ENCODE data around the gene CDO1.

The CDO1 gene

GRCh38 chr5:115778417-115778816, 38.0 kb downstream of the CDO1 start:
- no peak for DNase-seq

GRCh38 chr5:115776989-115777388, 39.5 kb downstream of the CDO1 start:
- DNase-seq: no peak

GRCh38 chr5:115775999-115776398, 40.5 kb downstream of the CDO1 start:
- DNase-seq: no peak

DNA sequence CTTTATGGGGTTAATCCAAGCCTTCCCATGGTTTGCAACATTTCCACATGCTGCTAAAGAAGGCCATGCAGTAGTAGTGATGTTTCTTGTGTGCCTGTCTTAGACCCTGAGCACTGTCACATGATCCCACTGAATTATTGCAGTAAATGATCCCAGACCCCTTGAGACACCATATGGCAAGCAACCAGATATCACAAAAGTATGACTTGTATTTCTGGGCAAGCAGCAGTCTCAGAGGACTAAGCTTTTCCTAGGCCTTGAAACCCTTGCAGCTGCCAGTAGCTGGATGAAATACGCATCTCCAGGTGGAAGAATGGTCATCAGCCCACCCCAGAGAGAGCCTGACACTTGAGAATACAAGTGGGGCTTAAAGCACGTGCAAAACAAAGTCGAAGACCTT, 41.8 kb downstream of the CDO1 start:
- DNase-seq: no peak

GRCh38 chr5:115772731-115773475, 43.6 kb downstream of the CDO1 start:
- DNase-seq: no peak

GRCh38 chr5:115770466-115770865, 46.0 kb downstream of the CDO1 start:
- DNase-seq: no peak

DNA sequence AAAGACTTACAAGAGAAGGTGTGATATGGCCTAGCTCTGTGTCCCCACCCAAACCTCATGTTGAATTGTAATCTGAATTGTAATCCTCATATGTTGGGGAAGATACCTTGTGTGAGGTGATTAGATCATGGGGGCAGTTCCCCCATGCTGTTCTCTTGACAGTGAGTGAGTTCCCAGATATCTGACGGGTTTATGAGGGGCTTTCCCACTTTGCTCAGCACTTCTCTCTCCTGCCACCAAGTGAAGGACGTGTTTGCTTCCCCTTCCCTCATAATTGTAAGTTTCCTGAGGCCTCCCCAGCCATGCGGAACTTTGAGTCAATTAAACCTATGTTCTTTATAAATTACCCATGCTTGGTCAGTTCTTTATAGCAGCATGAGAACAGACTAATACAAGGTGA, 49.0 kb downstream of the CDO1 start:
- no peak for DNase-seq

DNA sequence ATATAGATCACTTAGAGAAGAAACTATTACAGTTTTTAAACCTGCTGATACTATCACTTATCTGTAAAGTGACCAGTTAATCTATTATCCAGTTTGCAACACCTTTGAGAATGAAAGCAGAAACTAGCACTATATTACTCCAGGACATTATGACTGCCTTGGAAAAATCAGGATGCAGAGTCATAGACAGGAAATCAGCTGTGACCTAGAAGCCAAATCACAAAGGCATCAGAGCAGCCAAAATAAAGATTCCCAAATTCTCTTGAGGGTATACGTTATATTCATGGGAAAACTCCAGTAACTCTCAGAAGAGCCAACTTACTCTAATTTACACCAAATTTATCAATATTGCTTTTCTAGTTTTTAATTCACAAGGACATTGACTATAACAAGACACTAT, 49.9 kb downstream of the CDO1 start:
- no peak for DNase-seq

DNA sequence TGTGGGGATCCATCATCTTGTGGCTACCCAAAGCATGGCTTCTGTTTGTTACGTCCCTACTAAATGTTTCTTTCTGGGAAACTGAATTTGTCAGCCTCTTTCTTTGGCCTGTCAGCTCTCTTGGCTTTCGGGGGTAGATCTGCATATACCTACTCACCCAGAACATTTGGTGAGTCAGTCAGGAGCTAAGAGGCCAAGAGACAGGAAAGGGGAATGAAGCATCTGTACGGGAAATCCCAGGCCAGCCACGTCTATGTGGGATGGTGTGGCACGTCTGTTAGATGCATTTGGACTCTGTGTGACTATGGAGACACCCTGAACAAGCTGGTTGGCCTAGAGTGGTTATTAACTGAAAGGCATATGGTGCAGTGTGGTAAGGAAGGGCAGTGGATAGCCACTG, 58.1 kb downstream of the CDO1 start:
- no peak for DNase-seq

DNA sequence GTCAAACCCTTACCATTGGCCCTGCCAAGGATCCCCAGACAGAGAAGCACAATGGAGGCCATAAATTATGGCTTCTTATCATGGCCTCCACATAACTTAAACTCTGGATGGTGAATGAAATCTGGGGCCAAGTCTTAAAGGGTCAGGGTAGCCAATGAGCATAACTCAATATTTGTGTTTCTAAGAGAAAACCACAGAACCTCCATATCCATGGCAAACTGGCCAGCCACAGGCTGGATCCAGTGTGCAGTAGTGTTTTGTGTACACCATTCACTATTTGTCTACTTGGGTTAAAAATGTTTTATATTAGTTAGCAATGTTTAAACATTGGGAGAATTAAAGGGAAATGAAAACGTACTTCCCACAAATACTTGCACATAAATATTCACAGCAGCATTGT, 60.8 kb downstream of the CDO1 start:
- no peak for DNase-seq

Data from NCI-H1048 (cell line).